ENCODE measurements around the gene PLPPR5. TPM values are rescaled to one million over a fixed set of nuclear protein-coding genes. Genes with fewer than 3 reads are reported as not detected.

Gene PLPPR5
- total and polyA plus RNA-seq, 9 of the 15 experiments (the other 6 are each of a cell fraction or from before 2014, with no cell fraction given), result not detected

DNA sequence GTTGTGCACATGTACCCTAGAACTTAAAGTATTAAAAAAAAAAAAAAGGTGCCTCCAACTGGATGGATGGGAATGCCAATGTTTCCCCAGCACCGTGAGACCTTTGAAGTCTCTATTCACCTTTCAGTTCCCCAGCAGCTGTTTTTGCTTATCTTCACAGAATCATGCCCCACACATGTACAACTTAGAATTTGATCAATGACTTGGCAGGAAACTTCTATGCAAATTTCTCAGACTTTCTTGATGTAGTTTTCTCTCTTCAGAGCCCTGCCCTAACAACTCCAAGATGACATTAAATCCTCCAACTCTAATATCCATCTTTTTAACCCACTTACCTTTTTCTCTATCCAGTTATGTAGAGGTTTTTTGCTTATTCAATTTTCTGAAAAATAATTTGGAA is 144.3 kb downstream of the PLPPR5 start:
- ChIA-PET CTCF (ENCODE audit: low intra/inter-chr PET ratio) (no interaction called here), POLR2A (no interaction called here)

More for the DNA sequence above, 144.3 kb downstream of the PLPPR5 start:
- Histone ChIP-seq H3K9me1 (ENCODE audit: control insufficient read depth, insufficient read depth, low read length) (no peaks in the 10 kb centered on the region), H4K20me1 (replicated peaks; ENCODE audit: control insufficient read depth, insufficient read depth, low read length) (no peaks in the 10 kb centered on the region), H3K4me2 (ENCODE audit: insufficient read depth, low read length) (no peak overlapping the region), H3K27ac (ENCODE audit: extremely low read depth, low read depth, low read length) (no peak overlapping the region), H3K9me3 (replicated peaks; ENCODE audit: control insufficient read depth, insufficient read depth, low read depth, low read length) (no peaks in the 10 kb centered on the region), H3K36me3 (ENCODE audit: control insufficient read depth, insufficient read depth, low read length) (no peaks in the 10 kb centered on the region), H3K4me1 (replicated peaks in 1 of 2; ENCODE audit: control insufficient read depth in 2 of 2, insufficient read depth in 2 of 2, low read length in 2 of 2) (no peaks in the 10 kb centered on the region), H3K27me3 (ENCODE audit: control insufficient read depth in 2 of 2, insufficient read depth in 2 of 2, low read length in 2 of 2) (no peaks in the 10 kb centered on the region), H3K79me2 (ENCODE audit: control insufficient read depth, insufficient read depth, low read length) (no peaks in the 10 kb centered on the region), H2AFZ (ENCODE audit: low read depth, low read length) (no peak overlapping the region), H3K9ac (ENCODE audit: insufficient read depth in 1 of 2, low read depth in 2 of 2, low read length in 2 of 2) (no peak overlapping the region), H3K4me3 (no peak overlapping the region)
- no peak for DNase-seq (ENCODE audit: extremely low read depth in 1 of 4, low spot score in 3 of 4)
- intact Hi-C loops (cut with micrococcal nuclease), result no loop called here
- no peak for ATAC-seq
- no peak for TF ChIP-seq ZNF134 (CRISPR knock-in tag; conservative IDR thresholded peaks at IDR 0.05)
- TF ChIP-seq ZNF408 (CRISPR knock-in tag; IDR thresholded peaks at IDR 0.05; ENCODE audit: low read depth), result no peak
- TF ChIP-seq SMARCE1 (IDR thresholded peaks at IDR 0.05), result no peak
- TF ChIP-seq, protein P1, sequence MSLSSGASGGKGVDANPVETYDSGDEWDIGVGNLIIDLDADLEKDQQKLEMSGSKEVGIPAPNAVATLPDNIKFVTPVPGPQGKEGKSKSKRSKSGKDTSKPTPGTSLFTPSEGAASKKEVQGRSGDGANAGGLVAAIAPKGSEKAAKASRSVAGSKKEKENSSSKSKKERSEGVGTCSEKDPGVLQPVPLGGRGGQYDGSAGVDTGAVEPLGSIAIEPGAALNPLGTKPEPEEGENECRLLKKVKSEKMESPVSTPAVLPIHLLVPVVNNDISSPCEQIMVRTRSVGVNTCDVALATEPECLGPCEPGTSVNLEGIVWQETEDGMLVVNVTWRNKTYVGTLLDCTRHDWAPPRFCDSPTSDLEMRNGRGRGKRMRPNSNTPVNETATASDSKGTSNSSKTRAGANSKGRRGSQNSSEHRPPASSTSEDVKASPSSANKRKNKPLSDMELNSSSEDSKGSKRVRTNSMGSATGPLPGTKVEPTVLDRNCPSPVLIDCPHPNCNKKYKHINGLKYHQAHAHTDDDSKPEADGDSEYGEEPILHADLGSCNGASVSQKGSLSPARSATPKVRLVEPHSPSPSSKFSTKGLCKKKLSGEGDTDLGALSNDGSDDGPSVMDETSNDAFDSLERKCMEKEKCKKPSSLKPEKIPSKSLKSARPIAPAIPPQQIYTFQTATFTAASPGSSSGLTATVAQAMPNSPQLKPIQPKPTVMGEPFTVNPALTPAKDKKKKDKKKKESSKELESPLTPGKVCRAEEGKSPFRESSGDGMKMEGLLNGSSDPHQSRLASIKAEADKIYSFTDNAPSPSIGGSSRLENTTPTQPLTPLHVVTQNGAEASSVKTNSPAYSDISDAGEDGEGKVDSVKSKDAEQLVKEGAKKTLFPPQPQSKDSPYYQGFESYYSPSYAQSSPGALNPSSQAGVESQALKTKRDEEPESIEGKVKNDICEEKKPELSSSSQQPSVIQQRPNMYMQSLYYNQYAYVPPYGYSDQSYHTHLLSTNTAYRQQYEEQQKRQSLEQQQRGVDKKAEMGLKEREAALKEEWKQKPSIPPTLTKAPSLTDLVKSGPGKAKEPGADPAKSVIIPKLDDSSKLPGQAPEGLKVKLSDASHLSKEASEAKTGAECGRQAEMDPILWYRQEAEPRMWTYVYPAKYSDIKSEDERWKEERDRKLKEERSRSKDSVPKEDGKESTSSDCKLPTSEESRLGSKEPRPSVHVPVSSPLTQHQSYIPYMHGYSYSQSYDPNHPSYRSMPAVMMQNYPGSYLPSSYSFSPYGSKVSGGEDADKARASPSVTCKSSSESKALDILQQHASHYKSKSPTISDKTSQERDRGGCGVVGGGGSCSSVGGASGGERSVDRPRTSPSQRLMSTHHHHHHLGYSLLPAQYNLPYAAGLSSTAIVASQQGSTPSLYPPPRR (CRISPR knock-in tag; IDR thresholded peaks at IDR 0.05; ENCODE audit: borderline replicate concordance), result no peak
- no peak for TF ChIP-seq GTF2A2 (tag; IDR thresholded peaks at IDR 0.05)
- TF ChIP-seq HMG20A (CRISPR knock-in tag; conservative IDR thresholded peaks at IDR 0.05), result no peak
- no peak for TF ChIP-seq ZNF668 (CRISPR knock-in tag; IDR thresholded peaks at IDR 0.05)
- no peak for TF ChIP-seq ZNF324 (CRISPR knock-in tag; IDR thresholded peaks at IDR 0.05)
- TF ChIP-seq PHB2 (IDR thresholded peaks at IDR 0.05; ENCODE audit: low read depth), result no peak
- no peak for TF ChIP-seq SIRT6 (IDR thresholded peaks at IDR 0.05; ENCODE audit: low read depth, low read length)
- no peak for FAIRE-seq
- in situ Hi-C loops (cut with MboI), result no loop called here
- no TSS peak for BruUV-seq (replicated peaks)
- 0% methylated on average over 1 of the region's 1 CpG for WGBS (ENCODE audit: insufficient coverage, low coverage, missing lambda C conversion rate)
